Ishikawa (cell line): ENCODE measurements around the gene GATA1.

Experiments
- CEBPB ChIP-seq: IDR thresholded peaks from 2 replicates; pipeline ENCODE4 v1.6.1; 2012
- CREB1 ChIP-seq: IDR thresholded peaks from 2 replicates; pipeline ENCODE4 v1.6.1; 2012; ENCODE audit warnings: low read depth
- EGR1 ChIP-seq: IDR thresholded peaks from 2 replicates; pipeline ENCODE4 v1.6.1; 2012
- EP300 ChIP-seq: IDR thresholded peaks from 2 replicates; pipeline ENCODE4 v1.6.1; 2012; ENCODE audit warnings: borderline replicate concordance
- FOXM1 ChIP-seq: IDR thresholded peaks from 2 replicates; pipeline ENCODE4 v1.6.1; 2012; ENCODE audit warnings: low read depth, borderline replicate concordance
- MAX ChIP-seq: IDR thresholded peaks from 2 replicates; pipeline ENCODE4 v1.6.1; 2012
- NFIC ChIP-seq: IDR thresholded peaks from 2 replicates; pipeline ENCODE4 v1.6.1; 2012
- RAD21 ChIP-seq: IDR thresholded peaks from 2 replicates; pipeline ENCODE4 v1.6.1; 2012; ENCODE audit warnings: low read depth
- REST ChIP-seq: IDR thresholded peaks from 2 replicates; pipeline ENCODE4 v1.6.1; 2012; ENCODE audit warnings: low read depth, mild to moderate bottlenecking
- TAF1 ChIP-seq: IDR thresholded peaks from 2 replicates; pipeline ENCODE4 v1.6.1; 2012; ENCODE audit warnings: low read depth, mild to moderate bottlenecking
- TCF12 ChIP-seq: IDR thresholded peaks from 2 replicates; pipeline ENCODE4 v1.6.1; 2012; ENCODE audit warnings: low read depth
- TEAD4 ChIP-seq: IDR thresholded peaks from 2 replicates; pipeline ENCODE4 v1.6.1; 2012
- USF1 ChIP-seq: IDR thresholded peaks from 2 replicates; pipeline ENCODE4 v1.6.1; 2012
- YY1 ChIP-seq: IDR thresholded peaks from 2 replicates; pipeline ENCODE4 v1.6.1; 2012; ENCODE audit warnings: low read depth
- ZBTB7A ChIP-seq: IDR thresholded peaks from 2 replicates; pipeline ENCODE4 v1.6.1; 2012; ENCODE audit warnings: low read depth

GATA1 gene

DNA sequence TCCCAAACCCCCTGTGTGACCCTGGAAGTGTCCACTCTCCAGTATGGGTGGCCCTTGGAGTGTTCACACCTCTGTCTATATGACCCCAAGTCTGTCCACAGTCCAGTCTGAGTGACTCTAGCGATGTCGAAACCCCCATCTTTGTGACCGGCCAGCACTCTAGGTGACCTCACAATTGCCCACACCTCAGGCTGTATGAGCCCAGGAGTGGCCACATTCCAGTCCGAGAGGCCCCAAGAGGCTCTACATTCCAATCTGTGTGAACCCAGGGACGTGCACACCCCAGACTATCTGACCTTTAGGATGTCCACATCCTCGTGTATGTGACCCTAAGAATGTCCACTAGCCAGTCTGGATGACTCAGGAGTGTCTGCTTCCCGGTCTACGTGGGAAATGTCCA is 32.2 kb upstream of the GATA1 start:
- no peak for TF ChIP-seq FOXM1
- no peak for TF ChIP-seq USF1
- TF ChIP-seq CREB1 = no peak
- no peak for TF ChIP-seq TCF12
- no peak for TF ChIP-seq TEAD4
- TF ChIP-seq MAX = no peak
- no peak for TF ChIP-seq ZBTB7A
- no peak for TF ChIP-seq NFIC
- TF ChIP-seq EP300 = no peak
- no peak for TF ChIP-seq RAD21
- TF ChIP-seq REST = no peak
- no peak for TF ChIP-seq EGR1
- TF ChIP-seq YY1 = no peak
- no peak for TF ChIP-seq CEBPB
- no peak for TF ChIP-seq TAF1

DNA sequence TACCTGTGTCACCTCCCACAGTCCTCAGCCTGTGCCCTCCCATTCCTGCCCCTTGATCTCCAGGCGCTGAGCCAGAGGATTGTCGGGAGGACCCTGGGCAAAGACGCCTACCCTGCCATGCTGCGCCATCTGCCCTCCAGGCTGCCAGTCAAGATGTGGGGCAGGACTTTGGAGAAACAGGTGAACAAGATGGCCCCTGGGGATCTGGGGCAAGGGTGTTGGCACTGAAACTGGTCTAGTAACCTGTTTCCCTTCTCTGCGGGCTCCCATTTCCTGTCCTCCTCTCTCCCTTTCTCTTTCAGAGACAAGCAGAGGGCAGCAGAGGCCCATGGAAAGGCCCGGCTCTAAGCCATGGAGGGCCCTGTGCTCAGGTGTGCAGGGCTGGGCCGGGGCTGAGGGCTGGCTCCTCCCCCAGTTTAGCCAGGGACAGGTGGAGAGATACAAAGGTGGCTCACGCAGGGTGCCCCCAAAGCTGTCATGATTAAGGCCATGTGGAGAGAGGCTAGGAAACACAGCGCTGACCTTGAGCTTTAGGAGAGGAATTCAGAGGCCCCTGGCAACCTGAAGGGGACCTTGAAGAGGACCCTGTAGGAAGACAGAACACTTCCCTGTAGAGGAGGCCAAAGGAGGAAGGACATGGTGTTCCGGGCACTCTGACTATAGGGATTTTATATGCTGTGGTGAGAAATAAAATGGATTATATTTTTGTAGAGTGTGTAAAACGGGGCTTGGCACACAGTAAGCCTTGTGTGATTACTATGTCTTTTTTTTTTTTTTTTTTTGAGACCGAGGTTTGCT is 24.5 kb upstream of the GATA1 start, which contains the start of gene GLOD5:
Gene GLOD5, plus strand, starts transcription at position 74 of the 798 bp plus-strand sequence. Its CDS starts 44 bp downstream, at position 118.
- TF ChIP-seq CEBPB = no peak
- TF ChIP-seq TEAD4 = no peak
- TF ChIP-seq TAF1 = no peak
- no peak for TF ChIP-seq REST
- peak; percentile 76 for TF ChIP-seq RAD21
- TF ChIP-seq FOXM1 = no peak
- TF ChIP-seq MAX = no peak
- no peak for TF ChIP-seq USF1
- TF ChIP-seq CREB1 = no peak
- TF ChIP-seq TCF12 = no peak
- peak; percentile 53; the same call in 1 of the 2 replicates for TF ChIP-seq YY1
- TF ChIP-seq EP300 = no peak
- no peak for TF ChIP-seq NFIC
- no peak for TF ChIP-seq EGR1

- TF ChIP-seq CREB1 (no peak), CEBPB (no peak), EGR1 (no peak), REST (no peak), USF1 (no peak), YY1 (no peak), RAD21 (no peak), TAF1 (no peak), EP300 (no peak), ZBTB7A (no peak), NFIC (no peak), TCF12 (no peak), TEAD4 (no peak), MAX (no peak), FOXM1 (no peak)
Measured at GRCh38 chrX:48769230-48769629, 17.2 kb upstream of the GATA1 start.
